WERI-Rb-1 (cell line): ENCODE results near the gene HOXA9.
A peak's percentile ranks its signal among the peaks of the same experiment; 100 is the strongest.

Source experiments
- DNase-seq: peaks from one replicate; pipeline ENCODE4 v3.0.0-alpha.2; 2020
- H3K27ac ChIP-seq: fragments of 250-450 bp; sonication (Bioruptor Pico); 2 replicates; pipeline ENCODE4 v1.5.1; 2020; ENCODE audit warnings: mild to moderate bottlenecking, moderate library complexity
- H3K27me3 ChIP-seq: fragments of 250-450 bp; sonication (Bioruptor Pico); 2 replicates; pipeline ENCODE4 v1.5.1; 2021; ENCODE audit warnings: mild to moderate bottlenecking, low read depth, moderate library complexity; ENCODE audit not compliant: insufficient read depth, severe bottlenecking
- H3K36me3 ChIP-seq: fragments of 250-450 bp; sonication (Bioruptor Pico); 2 replicates; pipeline ENCODE4 v1.5.1; 2020; ENCODE audit warnings: mild to moderate bottlenecking, moderate library complexity
- H3K4me3 ChIP-seq: 2 replicates; pipeline ENCODE4 v1.5.1; 2011; ENCODE audit warnings: low read depth, mild to moderate bottlenecking, control low read depth, low read length
- H3K9me3 ChIP-seq: fragments of 250-450 bp; sonication (Bioruptor Pico); 2 replicates; pipeline ENCODE4 v1.5.1; 2021; ENCODE audit warnings: mild to moderate bottlenecking, moderate library complexity; ENCODE audit not compliant: severe bottlenecking
- TF ChIP-seq, protein P1 (sequence below): IDR thresholded peaks from 2 replicates; pipeline ENCODE4 v1.5.1; 2011; ENCODE audit warnings: low read depth, mild to moderate bottlenecking, control low read depth, inconsistent platforms, low read length

The HOXA9 gene

DNA sequence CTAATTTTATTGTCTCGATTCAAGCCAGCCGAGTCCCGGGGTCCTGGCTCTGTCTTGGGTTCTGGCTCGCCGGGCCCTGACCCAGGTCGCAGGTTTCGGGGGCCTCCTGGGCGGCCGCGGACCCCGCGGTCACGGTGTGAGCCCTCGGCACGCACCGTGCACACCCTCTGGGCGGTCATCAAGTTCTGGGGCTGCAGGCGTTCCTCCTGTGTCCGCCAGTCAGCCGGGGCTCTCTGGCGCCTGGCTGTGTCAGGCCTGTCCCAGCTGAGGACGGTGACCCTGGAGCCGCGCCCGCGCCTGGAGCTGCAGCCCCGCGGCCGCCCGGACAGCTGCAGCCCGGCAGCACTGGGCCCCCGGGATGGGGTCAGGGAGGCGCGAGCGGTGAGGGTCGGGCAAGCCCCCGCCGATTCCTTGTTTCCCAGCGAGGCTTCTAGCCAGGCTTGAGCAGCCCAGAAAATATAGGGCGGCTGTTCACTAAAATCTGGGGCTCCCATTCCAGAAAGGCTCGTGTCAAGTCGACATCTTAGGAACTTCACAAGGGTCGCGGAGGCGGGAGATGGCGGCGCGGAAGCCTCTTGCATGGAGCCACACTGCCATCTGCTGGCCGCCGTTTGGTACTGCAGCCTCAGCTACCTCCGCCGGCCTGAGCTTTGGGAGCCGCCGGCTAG, 4.7 kb downstream of the HOXA9 start:
- Histone ChIP-seq H3K9me3 (peaks cover 24% of the 10 kb centered on the region), H3K4me3 (peak overlapping the region; percentile 47), H3K36me3 (no peaks in the 10 kb centered on the region), H3K27ac (peak overlapping the region; percentile 72), H3K27me3 (peaks cover 40% of the 10 kb centered on the region)
- peak; percentile 86 for DNase-seq
- TF ChIP-seq, protein P1, sequence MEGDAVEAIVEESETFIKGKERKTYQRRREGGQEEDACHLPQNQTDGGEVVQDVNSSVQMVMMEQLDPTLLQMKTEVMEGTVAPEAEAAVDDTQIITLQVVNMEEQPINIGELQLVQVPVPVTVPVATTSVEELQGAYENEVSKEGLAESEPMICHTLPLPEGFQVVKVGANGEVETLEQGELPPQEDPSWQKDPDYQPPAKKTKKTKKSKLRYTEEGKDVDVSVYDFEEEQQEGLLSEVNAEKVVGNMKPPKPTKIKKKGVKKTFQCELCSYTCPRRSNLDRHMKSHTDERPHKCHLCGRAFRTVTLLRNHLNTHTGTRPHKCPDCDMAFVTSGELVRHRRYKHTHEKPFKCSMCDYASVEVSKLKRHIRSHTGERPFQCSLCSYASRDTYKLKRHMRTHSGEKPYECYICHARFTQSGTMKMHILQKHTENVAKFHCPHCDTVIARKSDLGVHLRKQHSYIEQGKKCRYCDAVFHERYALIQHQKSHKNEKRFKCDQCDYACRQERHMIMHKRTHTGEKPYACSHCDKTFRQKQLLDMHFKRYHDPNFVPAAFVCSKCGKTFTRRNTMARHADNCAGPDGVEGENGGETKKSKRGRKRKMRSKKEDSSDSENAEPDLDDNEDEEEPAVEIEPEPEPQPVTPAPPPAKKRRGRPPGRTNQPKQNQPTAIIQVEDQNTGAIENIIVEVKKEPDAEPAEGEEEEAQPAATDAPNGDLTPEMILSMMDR: peak; percentile 93

DNA sequence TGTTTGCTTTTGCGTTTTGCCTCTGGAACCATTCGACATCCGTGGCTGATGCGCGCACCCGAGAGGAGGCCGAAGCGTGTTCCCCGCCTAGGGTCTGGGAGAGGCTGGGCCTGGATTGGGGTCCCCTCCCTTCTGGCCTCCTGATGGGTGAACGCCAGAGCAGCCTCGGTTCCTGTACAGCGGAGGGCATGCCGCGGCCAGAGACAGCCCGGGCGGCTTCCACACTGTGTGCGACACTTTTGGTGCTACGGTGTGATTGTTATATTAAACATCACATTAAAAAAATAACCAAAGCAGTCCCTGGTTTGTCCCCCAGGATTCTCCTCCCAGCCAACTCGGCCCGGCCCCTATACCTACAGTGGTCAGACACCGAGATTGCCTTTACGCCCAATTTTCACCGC, 5.2 kb downstream of the HOXA9 start:
- no peak for DNase-seq
- Histone ChIP-seq H3K9me3 (peaks cover 20% of the 10 kb centered on the region), H3K36me3 (no peaks in the 10 kb centered on the region), H3K4me3 (no peak overlapping the region), H3K27ac (no peak overlapping the region; the same call in 1 of the 2 replicates), H3K27me3 (peaks cover 40% of the 10 kb centered on the region)
- TF ChIP-seq, protein P1: no peak

DNA sequence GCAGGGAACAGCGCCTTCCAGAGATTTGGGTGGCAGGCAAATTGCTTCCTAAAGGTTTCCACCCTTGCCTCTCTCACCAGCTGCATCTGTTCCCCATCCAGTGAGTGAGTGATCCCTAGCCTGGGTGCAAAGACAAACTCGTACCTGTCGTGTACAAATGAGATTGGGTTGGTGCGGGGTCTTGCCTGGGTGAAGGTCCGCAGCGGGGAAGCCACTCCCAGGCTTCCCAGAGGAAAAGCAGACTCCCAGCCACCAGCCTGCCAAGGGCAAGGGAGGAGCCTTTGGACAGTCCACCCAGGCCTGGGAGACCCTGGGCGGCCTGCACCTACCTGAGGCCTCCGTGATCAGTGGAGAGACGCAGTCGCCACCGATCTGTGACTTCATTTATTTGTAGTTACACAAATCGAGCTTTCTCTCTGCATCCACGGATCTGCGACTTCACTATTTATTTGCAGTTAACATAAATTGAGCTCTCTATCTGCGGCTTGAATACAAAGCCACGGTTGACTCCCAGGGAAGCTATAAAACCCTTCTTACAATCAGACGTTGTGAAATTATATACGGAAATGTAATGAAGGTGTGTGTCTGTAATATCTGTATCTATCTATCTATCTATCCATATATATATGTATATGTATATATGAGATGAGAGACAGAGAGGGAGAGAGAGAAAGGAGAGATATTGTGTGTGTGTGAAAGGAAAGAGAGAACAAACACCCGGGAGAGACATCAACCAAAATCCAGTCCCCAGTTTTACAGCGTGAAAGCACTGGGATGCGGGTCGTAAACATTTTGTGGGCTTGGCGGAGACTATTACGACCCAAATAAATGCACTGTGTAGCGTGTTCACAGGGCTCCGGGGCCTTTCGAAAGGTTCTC, 5.8 kb downstream of the HOXA9 start:
- Histone ChIP-seq H3K27ac (no peak overlapping the region), H3K27me3 (peaks cover 38% of the 10 kb centered on the region)

DNA sequence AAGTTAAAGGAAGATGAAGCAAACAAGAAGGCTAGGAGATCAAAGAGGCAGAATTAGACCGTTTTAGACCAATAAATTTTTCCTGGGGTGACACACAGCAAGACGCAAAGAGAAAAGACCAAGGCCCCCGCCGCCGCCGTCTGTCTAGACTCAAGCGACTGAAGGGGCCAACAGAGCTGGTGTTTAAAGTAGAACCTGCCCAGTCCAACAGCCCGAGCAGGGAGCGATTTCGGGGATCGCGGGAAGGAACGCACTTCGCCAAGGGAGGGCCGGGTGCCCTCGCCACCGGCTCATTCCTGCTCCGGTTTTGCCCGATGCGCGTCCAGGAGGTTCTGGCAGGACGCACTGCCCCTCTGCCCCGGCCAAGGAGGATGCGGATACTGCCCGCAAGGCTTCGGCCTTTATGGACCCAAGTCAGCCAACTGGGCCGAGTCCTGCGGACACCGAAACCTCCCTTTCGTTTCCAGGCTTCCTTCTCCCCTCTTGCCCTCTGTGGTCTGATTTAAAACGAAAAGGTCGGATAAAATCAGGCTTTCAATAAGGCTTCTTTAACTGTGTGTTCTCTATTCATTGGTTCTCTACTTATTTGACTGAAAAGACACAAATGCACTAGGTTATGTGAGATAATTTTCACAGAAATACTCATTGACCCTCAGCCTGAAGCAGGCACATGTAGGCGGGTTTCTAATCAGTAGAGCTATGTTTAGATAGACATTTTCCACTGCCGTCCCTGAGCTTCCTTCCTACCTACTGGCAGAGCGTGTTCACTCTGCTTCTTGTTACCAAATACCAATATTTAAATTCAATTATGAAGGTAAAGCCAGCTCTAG, 6.7 kb downstream of the HOXA9 start:
- Histone ChIP-seq H3K27me3 (peaks cover 32% of the 10 kb centered on the region), H3K27ac (no peak overlapping the region), H3K9me3 (peaks cover 13% of the 10 kb centered on the region), H3K36me3 (no peaks in the 10 kb centered on the region), H3K4me3 (no peak overlapping the region)
- peak; percentile 6 for DNase-seq
- TF ChIP-seq, protein P1: no peak

More for the DNA sequence above, 5.8 kb downstream of the HOXA9 start:
- Histone ChIP-seq H3K36me3 (no peaks in the 10 kb centered on the region), H3K4me3 (no peak overlapping the region), H3K9me3 (peaks cover 14% of the 10 kb centered on the region)
- peak; percentile 5 for DNase-seq
- TF ChIP-seq, protein P1: no peak

DNA sequence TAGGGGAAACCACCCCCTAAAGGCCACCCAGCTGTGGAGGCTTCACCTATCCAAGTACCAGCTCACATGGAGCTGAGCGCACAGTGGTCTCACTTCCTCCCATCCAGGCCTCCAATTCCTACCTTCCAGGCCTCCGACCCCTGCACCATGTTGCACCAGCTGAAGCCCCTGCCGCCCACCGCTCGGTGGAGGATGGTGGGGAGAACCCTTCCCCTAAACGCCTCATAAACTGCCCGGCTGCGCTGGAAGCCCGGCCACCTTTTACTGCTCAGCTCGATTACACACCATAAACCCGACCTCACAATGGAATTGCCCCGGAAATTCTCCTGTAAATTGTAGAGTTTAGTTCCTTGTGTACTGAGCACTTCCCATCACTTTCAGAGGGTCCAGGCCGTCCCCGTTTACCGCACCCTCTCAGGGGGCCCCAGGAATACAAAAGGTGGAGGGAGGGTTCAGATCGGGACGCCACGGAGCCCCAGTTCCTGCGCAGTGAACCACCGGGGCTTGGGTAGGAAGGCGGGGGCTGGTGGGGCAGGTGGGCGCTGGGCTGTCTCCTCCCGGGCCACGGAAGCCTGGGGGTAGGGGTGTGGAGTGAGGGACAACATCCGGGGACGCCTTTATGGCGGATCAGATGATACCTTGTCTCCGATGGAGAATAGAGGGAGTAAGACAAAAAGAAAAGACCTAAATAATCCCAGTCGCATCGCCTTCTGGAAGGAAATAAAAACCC, 7.5 kb downstream of the HOXA9 start:
- TF ChIP-seq, protein P1: no peak
- H3K27me3 ChIP-seq: peaks cover 36% of the 10 kb centered on the region
- no peak overlapping the region for H3K4me3 ChIP-seq
- H3K36me3 ChIP-seq: no peaks in the 10 kb centered on the region
- H3K9me3 ChIP-seq: peaks cover 13% of the 10 kb centered on the region
- no peak overlapping the region for H3K27ac ChIP-seq
- DNase-seq: peak; percentile 5
